ENCODE data around the gene CACNA1B.

The CACNA1B gene

GRCh38 chr9:137860361-137860760, 17.2 kb upstream of the CACNA1B start:
- H3K4me3 Mint-ChIP-seq, result no peak overlapping the region
- peaks cover 12% of the 10 kb centered on the region for H3K36me3 Mint-ChIP-seq (ENCODE audit: low read depth)
- peaks cover 31% of the 10 kb centered on the region for H3K9me3 Mint-ChIP-seq
- no peaks in the 10 kb centered on the region for H3K4me1 Mint-ChIP-seq
- H3K27me3 Mint-ChIP-seq (ENCODE audit: low read depth), result peaks cover 11% of the 10 kb centered on the region
- no peak overlapping the region for H3K27ac Mint-ChIP-seq
- TF ChIP-seq CTCF (IDR thresholded peaks at IDR 0.05; ENCODE audit: unreplicated experiment in 3 of 3), result no peak

GRCh38 chr9:137865581-137866145, 11.9 kb upstream of the CACNA1B start:
- H3K36me3 Mint-ChIP-seq (ENCODE audit: low read depth), result no peaks in the 10 kb centered on the region
- no peaks in the 10 kb centered on the region for H3K4me1 Mint-ChIP-seq
- no peak overlapping the region for H3K4me3 Mint-ChIP-seq
- peaks cover 9% of the 10 kb centered on the region for H3K9me3 Mint-ChIP-seq
- no peak for TF ChIP-seq CTCF (IDR thresholded peaks at IDR 0.05; ENCODE audit: unreplicated experiment in 3 of 3)
- no peak overlapping the region for H3K27ac Mint-ChIP-seq
- peaks cover 24% of the 10 kb centered on the region for H3K27me3 Mint-ChIP-seq (ENCODE audit: low read depth)

GRCh38 chr9:137866226-137867141, 11.1 kb upstream of the CACNA1B start:
- no peak for TF ChIP-seq CTCF (IDR thresholded peaks at IDR 0.05; ENCODE audit: unreplicated experiment in 3 of 3)
- Mint-ChIP-seq H3K27ac (no peak overlapping the region), H3K4me1 (no peaks in the 10 kb centered on the region), H3K9me3 (peaks cover 5% of the 10 kb centered on the region), H3K4me3 (no peak overlapping the region), H3K36me3 (ENCODE audit: low read depth) (no peaks in the 10 kb centered on the region), H3K27me3 (ENCODE audit: low read depth) (peaks cover 28% of the 10 kb centered on the region)

GRCh38 chr9:137870432-137870831, 7.2 kb upstream of the CACNA1B start:
- Mint-ChIP-seq H3K27ac (no peak overlapping the region), H3K9me3 (no peaks in the 10 kb centered on the region), H3K4me3 (no peak overlapping the region), H3K4me1 (no peaks in the 10 kb centered on the region), H3K27me3 (ENCODE audit: low read depth) (peaks cover 53% of the 10 kb centered on the region), H3K36me3 (ENCODE audit: low read depth) (no peaks in the 10 kb centered on the region)
- TF ChIP-seq CTCF (IDR thresholded peaks at IDR 0.05; ENCODE audit: unreplicated experiment in 3 of 3), result no peak

- TF ChIP-seq CTCF (IDR thresholded peaks at IDR 0.05; ENCODE audit: unreplicated experiment in 3 of 3), result no peak
- Mint-ChIP-seq H3K27me3 (ENCODE audit: low read depth) (peaks cover 60% of the 10 kb centered on the region), H3K4me1 (no peaks in the 10 kb centered on the region), H3K27ac (no peak overlapping the region), H3K36me3 (ENCODE audit: low read depth) (no peaks in the 10 kb centered on the region), H3K9me3 (peaks cover 2% of the 10 kb centered on the region), H3K4me3 (no peak overlapping the region)
Observed at GRCh38 chr9:137872296-137872695, 5.3 kb upstream of the CACNA1B start.
